Measurements from ENCODE around the gene PPIE. TPM values are rescaled to one million over a fixed set of nuclear protein-coding genes. Genes with fewer than 3 reads are reported as not detected.

The PPIE gene
- total and polyA plus RNA-seq, 4 donors: 28.4 to 55.9 (median 50.2) TPM

Small RNA genes lying within 50 kb of the gene (small RNA-seq; reads per million reads assigned to genes)
- gene AL033527.1 (ENCODE audit: low replicate concordance) (not detected), gene RNU7-121P (ENCODE audit: low replicate concordance) (not detected)

Other genes starting within 250 kb of the PPIE start
- gene BMP8A, start 247.2 kb upstream of the PPIE start, total RNA-seq: 1 to 10 TPM; 3.0 to 3.5 TPM
- gene BMP8A, start 247.2 kb upstream of the PPIE start, polyA plus RNA-seq (ENCODE audit: insufficient read length in 2 of 2): 1 to 10 TPM; 4.7 to 5.0 TPM
- 10 to 100 TPM; 79.2 to 84.8 TPM for gene PABPC4, start 162.1 kb upstream of the PPIE start, total RNA-seq
- gene PABPC4, start 162.1 kb upstream of the PPIE start, polyA plus RNA-seq (ENCODE audit: insufficient read length in 2 of 2): 100 to 1,000 TPM; 138 to 144 TPM
- 1 to 10 TPM; 3.2 to 6.4 TPM for gene HEYL, start 99.2 kb upstream of the PPIE start, total RNA-seq
- gene HEYL, start 99.2 kb upstream of the PPIE start, polyA plus RNA-seq (ENCODE audit: insufficient read length in 2 of 2): 10 to 100 TPM in 1 of 2 donors, 1 to 10 TPM in 1; 9.8 to 10.2 TPM
- 1 to 10 TPM; 2.4 to 5.4 TPM for gene NT5C1A, start 66.8 kb upstream of the PPIE start, total RNA-seq
- 1 to 10 TPM; 1.5 to 3.1 TPM for gene NT5C1A, start 66.8 kb upstream of the PPIE start, polyA plus RNA-seq (ENCODE audit: insufficient read length in 2 of 2)
- gene HPCAL4, start 47.4 kb upstream of the PPIE start, total RNA-seq: 10 to 100 TPM; 19.7 to 68.6 TPM
- gene HPCAL4, start 47.4 kb upstream of the PPIE start, polyA plus RNA-seq (ENCODE audit: insufficient read length in 2 of 2): 10 to 100 TPM; 61.9 to 67.9 TPM
- gene OXCT2, start 32.5 kb downstream of the PPIE start, total RNA-seq: 1 to 10 TPM; 1.8 to 3.0 TPM
- 1 to 10 TPM; 2.3 to 3.1 TPM for gene OXCT2, start 32.5 kb downstream of the PPIE start, polyA plus RNA-seq (ENCODE audit: insufficient read length in 2 of 2)
- 10 to 100 TPM in 1 of 2 donors, 1 to 10 TPM in 1; 7.8 to 12.0 TPM for gene BMP8B, start 50.0 kb downstream of the PPIE start, total RNA-seq
- gene BMP8B, start 50.0 kb downstream of the PPIE start, polyA plus RNA-seq (ENCODE audit: insufficient read length in 2 of 2): 10 to 100 TPM; 19.3 to 19.4 TPM
- 10 to 100 TPM; 33.5 to 35.6 TPM for gene TRIT1, start 144.6 kb downstream of the PPIE start, total RNA-seq
- gene TRIT1, start 144.6 kb downstream of the PPIE start, polyA plus RNA-seq (ENCODE audit: insufficient read length in 2 of 2): 10 to 100 TPM; 25.8 to 30.6 TPM
- gene MYCL, start 163.0 kb downstream of the PPIE start, total RNA-seq: 1 to 10 TPM; 6.1 to 6.4 TPM
- 10 to 100 TPM; 13.2 to 16.6 TPM for gene MYCL, start 163.0 kb downstream of the PPIE start, polyA plus RNA-seq (ENCODE audit: insufficient read length in 2 of 2)
- 10 to 100 TPM; 15.7 to 20.5 TPM for gene MFSD2A, start 216.3 kb downstream of the PPIE start, total RNA-seq
- 10 to 100 TPM; 34.8 to 42.9 TPM for gene MFSD2A, start 216.3 kb downstream of the PPIE start, polyA plus RNA-seq (ENCODE audit: insufficient read length in 2 of 2)